HepG2 (cell line): Measurements from ENCODE around the gene NAIF1. TPM values are rescaled to one million over a fixed set of nuclear protein-coding genes. Genes with fewer than 3 reads are reported as not detected.
A peak's percentile ranks its signal among the peaks of the same experiment; 100 is the strongest.

Experiments used
- EZH2 ChIP-seq: conservative IDR thresholded peaks from 2 replicates; pipeline ENCODE4 v1.6.1; 2012; ENCODE audit warnings: mild to moderate bottlenecking, low read depth, low read length, moderate library complexity
- FOXO1 ChIP-seq: sonication (generic); formaldehyde crosslinking; IDR thresholded peaks from 2 replicates; pipeline ENCODE4 v1.4.0; 2020; ENCODE audit warnings: missing genetic modification reagents
- JARID2 ChIP-seq: sonication (generic); formaldehyde crosslinking; IDR thresholded peaks from 2 replicates; pipeline ENCODE4 v1.8.1; 2023; ENCODE audit warnings: missing genetic modification reagents, inconsistent platforms; ENCODE audit not compliant: insufficient replicate concordance
- MED13 ChIP-seq: sonication (generic); formaldehyde crosslinking; IDR thresholded peaks from 2 replicates; pipeline ENCODE4 v1.5.0; 2020; ENCODE audit warnings: missing genetic modification reagents
- NONO ChIP-seq, 2 experiments: fragments of 450-650 bp in 1 of 2; sonication (generic) in 1 of 2; formaldehyde crosslinking in 1 of 2; IDR thresholded peaks in 1 of 2; conservative IDR thresholded peaks in 1 of 2; 2 replicates each; pipeline versions ENCODE4 v1.6.1 to v1.8.0; 2017 to 2022; ENCODE audit warnings: mild to moderate bottlenecking in 1 of 2, missing genetic modification reagents in 1 of 2, moderate library complexity in 1 of 2
- PAWR ChIP-seq: sonication (generic); formaldehyde crosslinking; IDR thresholded peaks from 2 replicates; pipeline ENCODE4 v1.4.0; 2020; ENCODE audit warnings: missing genetic modification reagents, mild to moderate bottlenecking, borderline replicate concordance
- SAP130 ChIP-seq: IDR thresholded peaks from 2 replicates; pipeline ENCODE4 v1.6.1; 2016; ENCODE audit warnings: low read depth
- ZBTB1 ChIP-seq: sonication (generic); formaldehyde crosslinking; IDR thresholded peaks from 2 replicates; pipeline ENCODE4 v1.4.0; 2020; ENCODE audit warnings: missing genetic modification reagents, borderline replicate concordance
- ZBTB7B ChIP-seq: sonication (generic); formaldehyde crosslinking; IDR thresholded peaks from 2 replicates; pipeline ENCODE4 v1.4.0; 2020; ENCODE audit warnings: missing genetic modification reagents
- ZC3H4 ChIP-seq: sonication (generic); formaldehyde crosslinking; IDR thresholded peaks from 2 replicates; pipeline ENCODE4 v1.4.0; 2020; ENCODE audit warnings: missing genetic modification reagents, borderline replicate concordance
- ZFP36 ChIP-seq: fragments of 150-350 bp; IDR thresholded peaks from 2 replicates; pipeline ENCODE4 v1.6.1; 2018; ENCODE audit warnings: borderline replicate concordance, low read length, low read depth; ENCODE audit not compliant: partially characterized antibody
- ZNF205 ChIP-seq: IDR thresholded peaks from 2 replicates; pipeline ENCODE4 v1.6.1; 2018; ENCODE audit warnings: missing biosample characterization, missing genetic modification reagents
- ZNF337 ChIP-seq: sonication (generic); formaldehyde crosslinking; IDR thresholded peaks from 2 replicates; pipeline ENCODE4 v1.5.1; 2020; ENCODE audit warnings: missing genetic modification reagents, low read depth, mild to moderate bottlenecking, borderline replicate concordance
- ZNF652 ChIP-seq: IDR thresholded peaks from 2 replicates; pipeline ENCODE4 v1.6.1; 2016; ENCODE audit warnings: low read depth, borderline replicate concordance
- polyA plus RNA-seq, 8 experiments: library from polyadenylated mRNA; depleted of rRNA in 3 of 8; stranded (reverse) in 7 of 8; unstranded in 1 of 8; fragments of >200 nt; fragmentation: Illumina TruSeq in 4 of 8; extraction: Trizol in 4 of 8; gene quantifications; 2 replicates each; pipeline versions ENCODE4 v1.2.1 to v1.2.3, GENCODE V29; 2011 to 2016; ENCODE audit warnings: low read depth in 4 of 8, missing spikeins in 1 of 8, mixed read lengths in 1 of 8; ENCODE audit not compliant: insufficient read depth in 1 of 8
- total RNA-seq, 5 experiments: library from RNA; depleted of rRNA; stranded (reverse); fragments of >200 nt; fragmentation: Illumina TruSeq; extraction: Trizol; gene quantifications; 2 replicates each; pipeline ENCODE4 v1.2.3, GENCODE V29; 2016; ENCODE audit warnings: low read depth in 1 of 5
- TF ChIP-seq, protein P1 (sequence below): sonication (generic); formaldehyde crosslinking; IDR thresholded peaks from 2 replicates; pipeline ENCODE4 v1.5.0; 2020; ENCODE audit warnings: mild to moderate bottlenecking, missing genetic modification reagents, borderline replicate concordance
- TF ChIP-seq, protein P2 (sequence below): fragments of 450-650 bp; IDR thresholded peaks from 2 replicates; pipeline ENCODE4 v1.6.1; 2017; ENCODE audit warnings: mild to moderate bottlenecking
- TF ChIP-seq, protein P3 (sequence below): IDR thresholded peaks from 2 replicates; pipeline ENCODE4 v1.4.0; 2020; ENCODE audit warnings: mild to moderate bottlenecking, missing genetic modification reagents
- TF ChIP-seq, protein P4 (sequence below): sonication (generic); formaldehyde crosslinking; IDR thresholded peaks from 2 replicates; pipeline ENCODE4 v1.8.0; 2022; ENCODE audit warnings: missing genetic modification reagents, low read depth, mild to moderate bottlenecking, borderline replicate concordance

The NAIF1 gene
- total and polyA plus RNA-seq, 2 of the 13 experiments (the other 11 are each of a cell fraction or from before 2014, with no cell fraction given) = 6.0 to 6.9 TPM

DNA sequence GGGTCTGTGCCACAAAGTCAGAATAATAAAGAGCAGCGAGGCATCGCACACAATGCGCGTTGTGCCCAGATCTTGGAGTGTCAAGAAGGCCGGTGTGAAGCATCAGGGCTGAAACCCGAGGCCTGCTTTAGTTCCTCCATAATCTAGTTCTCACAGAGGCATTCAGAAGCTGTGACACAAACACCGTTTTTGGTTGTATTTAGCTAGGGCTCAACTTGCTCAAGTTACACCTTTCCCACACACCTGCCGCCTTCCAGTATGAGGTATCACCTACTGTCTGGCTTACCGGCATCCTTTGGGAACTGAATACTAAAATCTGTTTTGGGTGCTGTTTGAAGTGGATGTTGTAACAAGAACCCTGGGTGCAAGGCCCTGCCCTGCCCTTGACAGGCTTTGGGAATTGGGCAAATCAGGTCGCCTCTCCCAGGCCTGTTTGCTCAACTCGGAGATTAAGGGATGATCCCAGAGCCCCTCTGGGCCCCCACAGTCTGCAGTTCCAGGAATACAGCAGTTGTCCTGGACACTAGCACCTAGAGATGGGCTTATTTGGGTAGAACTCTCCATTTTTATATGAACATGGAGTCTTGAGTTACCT, 27.9 kb upstream of the NAIF1 start (continued):
- TF ChIP-seq, protein P1, sequence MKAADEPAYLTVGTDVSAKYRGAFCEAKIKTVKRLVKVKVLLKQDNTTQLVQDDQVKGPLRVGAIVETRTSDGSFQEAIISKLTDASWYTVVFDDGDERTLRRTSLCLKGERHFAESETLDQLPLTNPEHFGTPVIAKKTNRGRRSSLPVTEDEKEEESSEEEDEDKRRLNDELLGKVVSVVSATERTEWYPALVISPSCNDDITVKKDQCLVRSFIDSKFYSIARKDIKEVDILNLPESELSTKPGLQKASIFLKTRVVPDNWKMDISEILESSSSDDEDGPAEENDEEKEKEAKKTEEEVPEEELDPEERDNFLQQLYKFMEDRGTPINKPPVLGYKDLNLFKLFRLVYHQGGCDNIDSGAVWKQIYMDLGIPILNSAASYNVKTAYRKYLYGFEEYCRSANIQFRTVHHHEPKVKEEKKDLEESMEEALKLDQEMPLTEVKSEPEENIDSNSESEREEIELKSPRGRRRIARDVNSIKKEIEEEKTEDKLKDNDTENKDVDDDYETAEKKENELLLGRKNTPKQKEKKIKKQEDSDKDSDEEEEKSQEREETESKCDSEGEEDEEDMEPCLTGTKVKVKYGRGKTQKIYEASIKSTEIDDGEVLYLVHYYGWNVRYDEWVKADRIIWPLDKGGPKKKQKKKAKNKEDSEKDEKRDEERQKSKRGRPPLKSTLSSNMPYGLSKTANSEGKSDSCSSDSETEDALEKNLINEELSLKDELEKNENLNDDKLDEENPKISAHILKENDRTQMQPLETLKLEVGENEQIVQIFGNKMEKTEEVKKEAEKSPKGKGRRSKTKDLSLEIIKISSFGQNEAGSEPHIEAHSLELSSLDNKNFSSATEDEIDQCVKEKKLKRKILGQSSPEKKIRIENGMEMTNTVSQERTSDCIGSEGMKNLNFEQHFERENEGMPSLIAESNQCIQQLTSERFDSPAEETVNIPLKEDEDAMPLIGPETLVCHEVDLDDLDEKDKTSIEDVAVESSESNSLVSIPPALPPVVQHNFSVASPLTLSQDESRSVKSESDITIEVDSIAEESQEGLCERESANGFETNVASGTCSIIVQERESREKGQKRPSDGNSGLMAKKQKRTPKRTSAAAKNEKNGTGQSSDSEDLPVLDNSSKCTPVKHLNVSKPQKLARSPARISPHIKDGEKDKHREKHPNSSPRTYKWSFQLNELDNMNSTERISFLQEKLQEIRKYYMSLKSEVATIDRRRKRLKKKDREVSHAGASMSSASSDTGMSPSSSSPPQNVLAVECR (CRISPR knock-in tag) = no peak
- TF ChIP-seq, protein P2, sequence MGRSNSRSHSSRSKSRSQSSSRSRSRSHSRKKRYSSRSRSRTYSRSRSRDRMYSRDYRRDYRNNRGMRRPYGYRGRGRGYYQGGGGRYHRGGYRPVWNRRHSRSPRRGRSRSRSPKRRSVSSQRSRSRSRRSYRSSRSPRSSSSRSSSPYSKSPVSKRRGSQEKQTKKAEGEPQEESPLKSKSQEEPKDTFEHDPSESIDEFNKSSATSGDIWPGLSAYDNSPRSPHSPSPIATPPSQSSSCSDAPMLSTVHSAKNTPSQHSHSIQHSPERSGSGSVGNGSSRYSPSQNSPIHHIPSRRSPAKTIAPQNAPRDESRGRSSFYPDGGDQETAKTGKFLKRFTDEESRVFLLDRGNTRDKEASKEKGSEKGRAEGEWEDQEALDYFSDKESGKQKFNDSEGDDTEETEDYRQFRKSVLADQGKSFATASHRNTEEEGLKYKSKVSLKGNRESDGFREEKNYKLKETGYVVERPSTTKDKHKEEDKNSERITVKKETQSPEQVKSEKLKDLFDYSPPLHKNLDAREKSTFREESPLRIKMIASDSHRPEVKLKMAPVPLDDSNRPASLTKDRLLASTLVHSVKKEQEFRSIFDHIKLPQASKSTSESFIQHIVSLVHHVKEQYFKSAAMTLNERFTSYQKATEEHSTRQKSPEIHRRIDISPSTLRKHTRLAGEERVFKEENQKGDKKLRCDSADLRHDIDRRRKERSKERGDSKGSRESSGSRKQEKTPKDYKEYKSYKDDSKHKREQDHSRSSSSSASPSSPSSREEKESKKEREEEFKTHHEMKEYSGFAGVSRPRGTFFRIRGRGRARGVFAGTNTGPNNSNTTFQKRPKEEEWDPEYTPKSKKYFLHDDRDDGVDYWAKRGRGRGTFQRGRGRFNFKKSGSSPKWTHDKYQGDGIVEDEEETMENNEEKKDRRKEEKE = no peak
- no peak for TF ChIP-seq NONO (IDR thresholded peaks at IDR 0.05)
- TF ChIP-seq NONO (CRISPR knock-in tag; conservative IDR thresholded peaks at IDR 0.05) = 0 out of 2 replicates have a peak, but pooled peaks have one; percentile 22
- no peak for TF ChIP-seq ZNF205
- TF ChIP-seq EZH2 = no peak
- no peak for TF ChIP-seq ZBTB1 (CRISPR knock-in tag)
- TF ChIP-seq JARID2 (CRISPR knock-in tag) = no peak
- peak; percentile 11; the same call in 1 of the 2 replicates for TF ChIP-seq SAP130 (CRISPR knock-in tag)
- TF ChIP-seq ZNF337 = no peak
- TF ChIP-seq ZNF652 (CRISPR knock-in tag) = no peak
- no peak for TF ChIP-seq ZFP36
- TF ChIP-seq, protein P3, sequence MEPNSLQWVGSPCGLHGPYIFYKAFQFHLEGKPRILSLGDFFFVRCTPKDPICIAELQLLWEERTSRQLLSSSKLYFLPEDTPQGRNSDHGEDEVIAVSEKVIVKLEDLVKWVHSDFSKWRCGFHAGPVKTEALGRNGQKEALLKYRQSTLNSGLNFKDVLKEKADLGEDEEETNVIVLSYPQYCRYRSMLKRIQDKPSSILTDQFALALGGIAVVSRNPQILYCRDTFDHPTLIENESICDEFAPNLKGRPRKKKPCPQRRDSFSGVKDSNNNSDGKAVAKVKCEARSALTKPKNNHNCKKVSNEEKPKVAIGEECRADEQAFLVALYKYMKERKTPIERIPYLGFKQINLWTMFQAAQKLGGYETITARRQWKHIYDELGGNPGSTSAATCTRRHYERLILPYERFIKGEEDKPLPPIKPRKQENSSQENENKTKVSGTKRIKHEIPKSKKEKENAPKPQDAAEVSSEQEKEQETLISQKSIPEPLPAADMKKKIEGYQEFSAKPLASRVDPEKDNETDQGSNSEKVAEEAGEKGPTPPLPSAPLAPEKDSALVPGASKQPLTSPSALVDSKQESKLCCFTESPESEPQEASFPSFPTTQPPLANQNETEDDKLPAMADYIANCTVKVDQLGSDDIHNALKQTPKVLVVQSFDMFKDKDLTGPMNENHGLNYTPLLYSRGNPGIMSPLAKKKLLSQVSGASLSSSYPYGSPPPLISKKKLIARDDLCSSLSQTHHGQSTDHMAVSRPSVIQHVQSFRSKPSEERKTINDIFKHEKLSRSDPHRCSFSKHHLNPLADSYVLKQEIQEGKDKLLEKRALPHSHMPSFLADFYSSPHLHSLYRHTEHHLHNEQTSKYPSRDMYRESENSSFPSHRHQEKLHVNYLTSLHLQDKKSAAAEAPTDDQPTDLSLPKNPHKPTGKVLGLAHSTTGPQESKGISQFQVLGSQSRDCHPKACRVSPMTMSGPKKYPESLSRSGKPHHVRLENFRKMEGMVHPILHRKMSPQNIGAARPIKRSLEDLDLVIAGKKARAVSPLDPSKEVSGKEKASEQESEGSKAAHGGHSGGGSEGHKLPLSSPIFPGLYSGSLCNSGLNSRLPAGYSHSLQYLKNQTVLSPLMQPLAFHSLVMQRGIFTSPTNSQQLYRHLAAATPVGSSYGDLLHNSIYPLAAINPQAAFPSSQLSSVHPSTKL (CRISPR knock-in tag) = 0 out of 2 replicates have a peak, but pooled peaks have one; percentile 8
- no peak for TF ChIP-seq MED13 (CRISPR knock-in tag)
- TF ChIP-seq, protein P4, sequence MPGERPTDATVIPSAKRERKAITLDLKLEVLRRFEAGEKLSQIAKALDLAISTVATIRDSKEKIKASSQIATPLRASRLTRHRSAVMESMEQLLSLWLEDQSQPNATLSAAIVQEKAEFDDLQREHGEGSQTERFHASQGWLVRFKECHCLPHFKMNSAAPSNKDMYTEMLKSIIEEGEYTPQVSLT = no peak
- TF ChIP-seq FOXO1 (CRISPR knock-in tag) = no peak
- 0 out of 2 replicates have a peak, but pooled peaks have one; percentile 49 for TF ChIP-seq ZBTB7B (CRISPR knock-in tag)
- TF ChIP-seq ZC3H4 = no peak
- no peak for TF ChIP-seq PAWR (CRISPR knock-in tag)
